Activated CD4-positive, alpha-beta T cell treated with anti-CD3 and anti-CD28 coated beads, Interleukin-2, Interleukin-6, amounts not matched to agents 100 ng/mL and 50 ng/mL, durations not matched to agents 16 hours and 8 hours (primary cell): ENCODE data around the gene SNX32.
"Not testable (repeated sequence)": the region's sequence is repeated elsewhere in the genome, so short reads cannot be mapped to it uniquely, and the experiment has no call there.

ENCODE experiments used
- DNase-seq: peaks from one replicate; pipeline ENCODE4 v3.0.0-alpha.2; 2020

The SNX32 gene

DNA sequence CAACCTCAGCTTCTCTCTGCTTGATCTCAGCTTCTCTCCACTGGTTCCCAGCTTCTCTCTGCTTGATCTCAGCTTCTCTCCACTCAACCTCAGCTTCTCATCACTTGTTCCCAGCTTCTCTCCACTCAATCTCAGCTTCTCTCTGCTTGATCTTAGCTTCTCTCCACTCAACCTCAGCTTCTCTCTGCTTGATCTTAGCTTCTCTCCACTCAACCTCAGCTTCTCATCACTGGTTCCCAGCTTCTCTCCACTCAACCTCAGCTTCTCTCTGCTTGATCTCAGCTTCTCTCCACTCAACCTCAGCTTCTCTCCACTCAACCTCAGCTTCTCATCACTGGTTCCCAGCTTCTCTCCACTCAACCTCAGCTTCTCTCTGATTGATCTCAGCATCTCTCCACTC, 1.5 kb upstream of the SNX32 start:
- DNase-seq, result not testable (repeated sequence)

DNA sequence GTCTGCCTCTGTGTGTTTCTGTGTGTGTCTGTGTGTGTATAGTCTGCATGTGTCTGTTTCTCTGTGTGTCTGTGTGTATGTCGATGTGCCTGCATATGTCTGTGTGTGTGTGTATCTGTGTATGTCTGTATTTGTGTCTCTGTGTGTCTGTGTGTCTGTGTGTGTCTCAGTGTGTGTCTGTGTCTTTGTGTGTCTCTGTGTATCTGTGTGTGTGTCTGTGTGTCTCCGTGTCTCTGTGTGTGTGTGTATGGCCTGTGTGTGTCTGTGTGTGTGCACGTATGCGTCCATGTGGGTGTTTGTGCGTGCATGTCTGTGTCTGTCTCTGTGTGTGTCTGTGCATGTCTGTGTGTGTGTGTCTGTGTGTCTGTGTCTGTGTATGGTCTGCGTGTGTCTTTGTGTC, 439 bp downstream of the SNX32 start:
- DNase-seq, result no peak

DNA sequence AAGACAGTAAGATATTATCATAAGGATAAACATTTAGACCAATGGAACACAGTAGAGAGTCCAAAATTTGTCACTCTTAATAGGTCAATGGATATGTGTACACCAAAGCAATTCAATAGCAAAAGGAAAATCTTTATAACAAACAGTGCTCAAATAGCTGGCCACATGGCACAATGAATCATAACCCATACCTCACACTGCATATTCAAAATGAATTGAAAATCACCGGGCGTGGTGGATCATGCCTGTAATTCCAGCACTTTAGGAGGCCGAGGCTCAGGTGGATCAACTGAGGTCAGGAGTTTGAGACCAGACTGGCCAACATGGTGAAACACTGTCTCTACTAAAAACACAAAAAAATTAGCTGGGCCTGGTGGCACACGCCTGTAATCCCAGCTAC, 8.4 kb downstream of the SNX32 start:
- no peak for DNase-seq

DNA sequence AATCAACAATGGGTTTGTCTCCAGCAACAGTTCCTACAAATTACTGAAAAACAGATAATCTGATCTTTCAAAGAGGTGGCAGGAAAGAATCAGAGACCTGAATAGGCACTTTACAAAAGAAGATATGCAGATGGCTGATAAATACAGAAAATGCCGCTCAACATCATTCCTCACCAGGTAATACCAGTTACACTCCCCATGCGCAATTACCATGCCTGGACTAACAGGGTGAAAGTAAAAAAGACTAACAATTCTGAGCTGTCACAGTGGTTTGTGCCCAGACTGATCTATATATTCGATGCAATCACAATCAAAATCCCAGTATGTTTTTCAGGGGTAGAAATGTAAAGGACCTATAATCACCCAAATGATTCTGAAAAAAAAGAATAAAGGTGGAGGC, 10.0 kb downstream of the SNX32 start:
- DNase-seq, result no peak

DNA sequence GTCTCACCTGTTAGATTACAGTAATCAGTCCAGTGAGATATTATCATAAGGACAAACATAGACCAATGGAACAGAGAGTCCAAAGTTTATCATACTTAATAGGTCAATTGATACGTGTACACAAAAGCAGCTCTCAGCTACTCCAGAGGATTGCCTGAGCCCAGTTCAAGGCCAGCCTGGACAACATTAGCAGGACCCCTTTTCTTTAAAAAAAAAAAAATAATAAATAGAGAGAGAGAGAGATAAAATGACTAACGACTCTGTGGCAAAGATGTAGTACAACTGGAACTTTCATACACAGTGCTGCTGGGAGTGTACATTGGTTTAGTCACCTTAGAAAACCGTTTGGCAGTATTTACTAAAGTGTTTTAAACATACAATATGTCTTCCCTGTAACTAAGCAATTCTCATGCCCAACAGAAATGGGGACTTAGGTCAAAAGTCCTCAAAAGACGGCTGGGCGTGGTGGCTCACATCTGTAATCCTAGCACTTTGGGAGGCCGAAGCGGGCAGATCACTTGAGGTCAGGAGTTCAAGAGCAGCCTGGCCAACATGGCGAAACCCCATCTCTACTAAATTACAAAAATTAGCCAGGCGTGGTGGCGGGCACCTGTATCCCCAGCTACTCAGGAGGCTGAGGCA, 10.6 kb downstream of the SNX32 start:
- DNase-seq, result no peak

DNA sequence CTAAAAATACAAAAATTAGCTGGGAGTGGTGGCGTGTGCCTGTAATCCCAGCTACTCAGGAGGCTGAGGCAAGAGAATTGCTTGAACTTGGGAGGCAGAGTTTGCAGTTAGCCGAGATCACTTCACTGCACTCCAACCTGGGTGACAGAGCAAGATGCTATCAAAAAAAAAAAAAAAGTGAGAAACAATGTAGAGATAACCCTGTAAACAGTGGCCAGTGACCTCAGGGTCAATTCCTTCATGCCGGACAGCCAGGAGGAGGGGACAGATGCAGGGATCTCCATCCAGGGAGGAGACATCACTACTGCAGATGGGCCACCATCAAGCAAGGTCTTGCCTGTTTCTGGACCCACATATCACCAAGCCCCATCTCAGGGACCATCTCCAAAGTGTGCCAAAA, 14.0 kb downstream of the SNX32 start:
- DNase-seq, result no peak

DNA sequence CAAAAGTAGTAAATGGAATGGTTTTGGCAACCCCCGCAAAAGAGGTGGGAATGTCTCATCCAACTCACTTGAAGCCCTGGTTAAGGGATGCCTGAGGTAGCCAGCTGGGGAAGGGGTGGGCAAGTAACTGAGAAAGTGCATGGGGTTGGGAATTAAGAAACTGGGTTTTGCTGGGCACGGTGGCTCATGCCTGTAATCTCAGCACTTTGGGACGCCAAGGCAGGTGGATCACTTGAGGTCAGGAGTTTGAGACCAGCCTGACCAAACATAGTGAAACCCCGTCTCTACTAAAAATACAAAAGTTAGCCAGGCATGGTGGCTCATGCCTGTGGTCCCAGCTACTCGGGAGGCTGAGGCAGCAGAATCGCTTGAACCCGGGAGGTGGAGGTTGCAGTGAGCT, 14.9 kb downstream of the SNX32 start:
- not testable (repeated sequence) for DNase-seq

DNA sequence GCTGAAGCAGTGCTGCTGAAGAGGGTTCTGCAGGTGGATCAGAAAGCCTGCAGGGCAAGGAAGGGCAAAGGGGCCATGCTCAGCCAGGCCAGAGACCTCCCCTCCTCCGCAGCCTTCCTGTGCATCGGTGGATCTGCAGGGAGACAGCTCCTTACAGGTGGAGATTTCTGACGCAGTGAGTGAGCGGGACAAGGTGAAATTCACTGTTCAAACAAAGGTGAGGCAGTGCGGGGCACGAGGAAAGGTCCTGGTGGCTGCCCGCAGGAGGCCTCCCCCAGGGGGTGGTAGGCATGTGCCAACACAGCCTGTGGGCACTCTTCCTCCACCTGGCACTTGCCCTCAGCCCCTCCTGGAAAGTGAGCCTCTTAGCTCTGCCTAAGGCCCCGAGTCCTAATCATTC, 15.6 kb downstream of the SNX32 start:
- no peak for DNase-seq

DNA sequence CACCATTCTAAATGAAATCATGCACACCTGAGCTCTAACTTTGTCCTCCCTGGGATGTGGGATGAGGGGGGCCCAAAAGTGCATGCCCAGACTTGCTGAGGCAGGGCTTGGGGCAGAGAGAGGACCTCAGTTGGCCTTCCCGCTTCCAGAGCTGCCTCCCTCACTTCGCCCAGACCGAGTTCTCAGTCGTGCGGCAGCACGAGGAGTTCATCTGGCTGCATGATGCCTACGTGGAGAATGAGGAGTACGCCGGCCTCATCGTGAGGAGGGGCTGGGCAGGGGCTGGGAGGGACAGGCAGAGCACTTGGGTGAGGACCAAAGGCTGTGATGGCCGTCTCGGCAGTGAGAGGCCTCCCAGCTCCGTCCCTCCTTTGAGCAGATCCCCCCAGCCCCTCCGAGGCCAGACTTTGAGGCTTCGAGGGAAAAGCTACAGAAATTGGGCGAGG, 16.0 kb downstream of the SNX32 start:
- no peak for DNase-seq

DNA sequence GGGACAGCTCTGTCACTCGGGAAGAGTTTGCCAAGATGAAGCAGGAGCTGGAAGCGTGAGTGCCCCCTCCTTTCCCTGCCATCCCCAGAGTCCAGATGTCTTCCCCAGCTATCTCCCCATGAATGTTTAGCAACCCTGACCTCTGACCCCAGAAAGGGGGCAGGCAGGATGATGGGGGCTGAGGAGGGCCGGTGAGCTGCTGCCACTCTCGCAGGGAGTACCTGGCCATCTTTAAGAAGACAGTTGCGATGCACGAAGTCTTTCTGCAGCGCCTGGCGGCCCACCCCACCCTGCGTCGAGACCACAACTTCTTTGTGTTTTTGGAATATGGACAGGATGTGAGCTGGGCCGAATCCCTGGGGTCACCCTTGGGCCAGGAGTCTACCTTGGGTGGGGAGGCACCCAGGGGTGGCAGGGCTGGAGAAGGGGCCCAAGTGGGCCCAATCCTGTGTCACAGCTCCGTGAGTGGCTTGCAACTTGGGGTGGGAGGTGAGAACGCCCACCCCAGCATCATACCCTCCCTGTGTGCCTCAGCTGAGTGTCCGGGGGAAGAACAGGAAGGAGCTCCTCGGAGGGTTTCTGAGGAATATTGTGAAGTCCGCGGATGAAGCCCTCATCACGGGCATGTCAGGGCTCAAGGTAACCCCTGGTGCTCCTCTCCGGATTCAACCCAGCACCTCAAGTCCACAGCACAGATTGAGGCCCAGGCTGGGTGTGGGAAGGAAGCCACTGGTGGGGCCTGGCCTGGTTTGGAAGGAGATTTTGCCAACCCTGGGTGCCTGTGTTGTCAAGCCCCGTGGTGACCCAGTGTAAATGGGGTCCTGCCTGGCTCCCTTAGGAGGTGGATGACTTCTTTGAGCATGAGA, 16.7 kb downstream of the SNX32 start:
- no peak for DNase-seq

DNA sequence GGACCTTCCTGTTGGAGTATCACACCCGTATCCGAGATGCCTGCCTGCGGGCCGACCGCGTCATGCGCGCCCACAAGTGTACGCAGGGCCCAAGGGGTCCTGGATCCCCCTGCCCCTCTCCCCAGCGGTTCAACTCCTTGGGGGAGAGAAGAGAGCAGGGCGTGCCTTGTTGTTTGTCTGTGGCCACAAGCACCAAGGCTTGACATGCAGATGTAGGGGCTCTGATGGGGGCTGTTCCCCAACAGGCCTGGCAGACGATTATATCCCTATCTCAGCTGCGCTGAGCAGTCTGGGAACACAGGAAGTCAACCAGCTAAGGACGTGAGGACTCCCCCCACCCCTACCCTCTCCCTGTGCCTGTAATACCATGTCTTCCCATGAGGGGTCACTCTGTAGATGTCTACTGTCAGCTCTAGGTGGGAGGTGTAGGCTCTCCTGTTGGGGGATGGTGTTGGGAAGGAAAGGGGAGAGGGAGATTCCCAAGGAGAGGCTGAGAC, 17.4 kb downstream of the SNX32 start:
- peak; percentile 63 for DNase-seq

DNA sequence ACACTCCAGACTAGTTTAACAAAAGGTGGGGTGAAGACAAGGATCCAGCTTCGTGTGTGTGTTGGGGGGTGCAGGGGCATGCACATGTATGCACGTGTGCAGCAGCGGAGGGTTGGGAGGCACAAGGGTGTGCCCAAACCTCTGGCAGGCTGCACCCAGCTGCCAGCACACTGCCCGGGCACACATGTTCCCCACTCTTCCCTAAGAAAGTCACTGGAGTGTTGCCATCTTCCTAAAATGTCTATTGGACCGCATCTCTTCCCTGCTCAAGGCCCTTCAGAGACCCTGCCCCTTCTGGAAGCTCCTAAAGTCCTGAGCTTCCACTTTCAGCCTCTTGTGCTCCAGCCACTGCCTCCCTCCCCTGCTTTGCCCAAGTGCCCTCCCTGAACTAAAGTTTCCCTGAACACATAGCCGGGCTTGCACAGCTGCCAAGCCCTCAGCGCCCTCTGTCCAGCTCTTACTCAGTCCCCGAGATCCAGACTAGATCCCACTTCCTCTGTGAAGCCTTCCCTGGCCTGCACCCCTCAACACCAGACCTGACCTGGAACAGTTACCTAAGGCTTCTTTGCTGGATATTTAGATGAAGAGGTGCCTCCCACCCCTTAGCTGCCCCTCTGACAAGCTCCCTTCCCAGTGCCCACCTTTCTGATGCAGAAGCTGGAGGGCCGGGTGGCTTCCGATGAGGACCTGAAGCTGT, 18.2 kb downstream of the SNX32 start:
- DNase-seq, result no peak

DNA sequence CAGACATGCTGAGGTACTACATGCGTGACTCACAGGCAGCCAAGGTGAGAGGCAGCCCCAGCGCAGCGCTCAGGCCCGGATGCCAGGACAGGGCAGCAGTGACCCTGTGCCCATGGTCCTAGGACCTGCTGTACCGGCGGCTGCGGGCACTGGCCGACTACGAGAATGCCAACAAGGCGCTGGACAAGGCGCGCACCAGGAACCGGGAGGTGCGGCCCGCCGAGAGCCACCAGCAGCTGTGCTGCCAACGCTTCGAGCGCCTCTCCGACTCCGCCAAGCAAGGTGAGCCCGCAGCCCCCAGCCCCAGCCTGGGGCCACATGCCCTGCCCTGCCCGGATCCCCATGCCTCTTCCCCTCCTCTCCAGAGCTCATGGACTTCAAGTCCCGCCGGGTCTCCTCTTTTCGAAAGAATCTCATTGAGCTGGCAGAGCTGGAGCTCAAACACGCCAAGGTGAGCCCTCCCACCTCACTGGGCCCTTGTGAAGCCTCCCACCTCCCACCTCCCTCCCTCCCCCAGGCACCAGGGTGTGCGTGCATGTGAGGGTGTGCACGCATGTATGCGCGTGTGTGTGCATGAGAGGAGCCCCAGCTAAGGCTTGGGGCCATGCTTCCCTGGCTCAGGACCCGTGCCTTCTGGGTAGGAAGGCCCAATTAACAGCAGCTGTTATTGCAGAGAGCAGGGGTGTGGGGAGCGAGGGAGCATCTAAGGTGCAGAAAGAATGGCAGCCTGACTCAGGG, 18.9 kb downstream of the SNX32 start:
- DNase-seq, result no peak

DNA sequence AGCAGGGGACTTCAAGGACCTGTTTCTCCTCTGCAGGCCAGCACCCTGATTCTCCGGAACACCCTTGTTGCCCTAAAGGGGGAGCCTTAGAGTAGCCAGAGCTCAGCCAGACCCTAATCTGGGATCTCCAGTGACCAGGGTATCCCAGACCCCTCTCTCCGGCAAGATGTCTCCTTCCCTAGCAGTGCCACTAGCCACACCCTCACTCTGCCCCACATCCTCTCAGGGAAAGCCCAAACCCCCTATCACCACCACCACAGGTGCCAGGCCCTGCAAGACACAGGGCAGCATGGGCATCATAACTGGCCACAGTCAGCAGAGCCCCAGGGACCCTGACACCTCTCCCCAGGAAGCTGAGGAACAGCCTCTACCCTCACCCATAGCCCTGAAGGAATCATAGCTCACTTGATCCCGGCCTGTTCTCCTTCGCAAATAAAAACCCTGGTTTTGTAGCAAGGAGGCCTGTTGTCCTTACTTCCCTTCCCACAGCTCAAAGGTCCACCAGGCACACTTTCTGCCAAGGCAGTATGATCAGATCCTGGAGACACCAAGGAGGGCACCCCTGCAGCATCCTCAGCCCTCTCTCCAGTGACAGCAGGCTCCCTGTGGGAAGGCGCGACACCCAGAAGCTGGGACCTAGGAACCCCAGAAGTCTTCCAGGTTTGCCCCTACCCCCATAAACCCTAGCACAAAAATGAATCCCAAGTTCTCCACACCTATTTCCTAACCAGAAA, 19.6 kb downstream of the SNX32 start:
- DNase-seq, result no peak

DNA sequence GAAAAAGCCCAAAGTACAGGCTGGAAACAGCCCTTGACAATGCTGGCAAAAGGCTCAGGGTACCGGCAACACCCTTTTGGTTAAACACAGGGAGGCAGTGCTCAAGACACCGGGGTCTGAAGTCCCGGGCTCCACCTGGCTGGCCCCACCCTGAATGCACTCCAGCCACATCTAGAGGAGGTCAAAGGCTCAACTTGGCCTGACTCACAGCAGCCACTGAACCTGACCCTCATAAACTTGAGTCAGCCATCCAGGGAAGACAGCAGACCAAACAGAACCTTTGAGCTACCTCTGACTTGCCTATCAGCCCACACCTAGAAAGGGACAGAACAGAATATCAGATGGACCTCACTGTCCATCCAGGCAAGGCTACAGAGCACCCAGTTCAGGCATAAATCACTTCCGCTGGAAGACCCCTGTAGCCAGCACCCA, 20.4 kb downstream of the SNX32 start:
- DNase-seq, result no peak

DNA sequence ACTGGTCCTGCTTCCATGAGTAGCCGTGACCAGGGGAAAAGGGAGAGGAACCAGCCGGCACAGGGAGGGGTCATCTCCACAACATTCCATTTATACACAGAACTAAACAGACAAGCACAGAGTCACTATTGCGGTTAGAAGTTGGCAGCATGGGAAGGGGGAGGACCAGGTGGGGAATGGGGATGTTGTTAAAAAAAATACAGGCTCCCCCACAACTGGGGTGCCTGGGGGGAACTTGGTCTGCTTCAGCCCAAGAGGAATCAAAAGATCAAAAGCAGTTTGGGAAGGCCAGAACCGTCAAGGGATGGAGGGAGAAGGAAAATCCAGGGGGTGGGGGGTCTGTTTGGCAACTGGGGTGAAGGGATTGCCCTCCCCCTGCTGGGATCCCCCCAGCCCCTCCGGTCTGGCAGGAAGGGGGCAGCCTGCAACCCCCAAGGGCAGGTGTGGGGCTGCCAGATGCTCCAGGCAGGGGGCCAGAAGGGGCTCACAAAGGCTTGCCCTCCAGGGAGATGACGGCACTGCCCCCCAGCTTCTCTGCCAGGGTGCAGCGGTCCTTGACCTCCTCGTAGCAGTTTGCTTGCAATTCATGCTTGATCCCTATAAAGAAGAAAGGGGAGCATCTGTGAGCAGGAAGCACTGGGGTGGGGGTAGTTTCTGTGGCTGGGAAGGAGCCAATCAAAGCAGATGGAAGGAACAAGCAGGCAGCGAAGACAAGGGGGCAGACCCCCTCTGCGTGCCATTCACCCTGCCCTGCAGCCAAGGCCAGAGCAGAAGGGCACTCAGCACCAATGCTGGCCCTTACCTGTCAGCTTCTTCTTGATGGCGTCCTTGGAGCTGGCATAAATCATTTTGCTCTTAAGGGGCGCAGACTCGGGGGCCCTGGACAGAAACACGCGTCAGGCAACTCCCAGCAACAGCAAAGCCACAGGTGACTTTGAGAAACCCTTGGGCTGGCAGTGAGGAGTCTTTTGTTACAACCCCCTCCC, 21.4 kb downstream of the SNX32 start:
- DNase-seq, result no peak

DNA sequence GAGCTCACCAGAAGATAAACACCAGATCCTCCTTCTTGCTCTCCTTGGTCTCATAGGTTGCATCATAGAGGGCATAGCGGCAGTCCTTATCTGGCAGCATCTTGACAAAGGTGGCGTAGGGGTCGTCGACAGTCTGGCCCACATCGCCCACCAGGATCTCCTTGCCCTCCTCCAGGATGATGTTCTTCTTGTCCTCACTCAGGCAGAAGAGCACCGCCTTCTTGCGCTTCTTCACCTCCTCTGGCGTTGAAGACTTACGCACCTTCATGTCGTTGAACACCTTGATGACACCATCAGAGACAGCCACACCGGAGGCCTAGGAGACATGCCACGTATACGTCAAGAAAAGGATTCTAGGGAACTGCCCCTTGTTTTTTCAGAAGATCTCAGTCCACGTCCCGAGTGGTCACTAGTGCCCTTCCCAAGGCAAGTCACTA, 22.2 kb downstream of the SNX32 start:
- no peak for DNase-seq

DNA sequence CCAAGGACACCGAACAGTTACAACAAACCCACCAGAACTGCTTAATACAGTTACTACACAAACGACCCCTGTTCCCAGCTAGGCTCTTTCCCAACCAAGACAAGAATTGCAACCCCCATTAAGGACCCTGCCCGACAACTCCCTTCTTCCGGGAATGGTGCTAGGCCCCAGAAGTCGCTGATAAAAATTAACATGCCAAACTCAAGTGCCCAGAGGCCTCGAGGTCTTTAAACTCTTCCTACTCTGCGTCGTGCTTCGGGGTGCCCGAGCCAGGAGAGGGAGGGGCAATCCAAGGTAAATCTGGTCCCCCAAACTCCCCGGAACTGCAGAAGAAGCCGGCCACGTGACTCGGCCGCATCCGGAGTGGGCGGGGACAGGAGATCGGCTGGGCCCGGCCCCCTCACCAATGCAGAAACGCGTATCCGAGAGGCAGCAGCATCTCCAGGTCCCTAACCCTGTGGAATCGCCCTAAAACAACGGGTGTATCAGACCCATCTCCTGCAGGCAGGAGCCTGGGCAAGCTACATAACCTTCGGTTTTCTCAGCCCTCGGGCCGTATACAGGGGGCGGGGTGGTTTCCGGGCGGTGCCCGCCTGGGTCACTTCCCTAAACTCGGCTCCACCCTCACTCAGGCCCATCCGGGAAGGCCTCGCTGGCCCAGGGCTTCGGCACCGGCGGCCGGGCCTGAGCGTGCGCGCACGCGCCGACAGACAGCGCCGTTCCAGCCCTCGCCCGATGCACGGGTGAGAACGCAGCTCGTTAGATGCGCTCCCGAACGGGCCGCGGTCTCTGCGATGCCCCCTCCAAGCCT, 23.1 kb downstream of the SNX32 start:
- peak; percentile 88 for DNase-seq

DNA sequence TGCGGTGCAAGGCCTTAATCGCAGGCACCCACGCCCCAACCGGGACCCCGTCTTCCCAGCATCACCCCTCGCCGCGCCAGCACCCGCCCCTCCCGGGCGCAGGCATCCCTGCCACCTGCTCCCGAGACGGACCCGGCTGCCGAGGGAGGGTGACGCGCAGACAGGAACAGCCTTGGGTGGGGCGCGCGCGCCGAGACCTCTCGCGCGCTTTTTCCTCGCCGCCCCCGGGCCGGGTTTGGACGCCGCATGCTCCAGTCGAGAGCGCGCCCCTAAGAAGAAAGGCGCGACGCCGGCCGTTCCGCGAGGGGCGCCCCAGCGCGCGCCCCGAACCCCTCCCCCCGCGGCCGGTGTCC, 23.7 kb downstream of the SNX32 start:
- no peak for DNase-seq
